Stimulated activated CD8-positive, alpha-beta memory T cell treated with anti-CD3 and anti-CD28 coated beads, Interleukin-4, amount 100 ng/mL, for 4 hours (primary cell): Measurements from ENCODE around the gene MAN1B1.
A peak's percentile ranks its signal among the peaks of the same experiment; 100 is the strongest.

ENCODE experiments used
- DNase-seq, 2 donors: peaks; one replicate each; pipeline ENCODE4 v3.0.0-alpha.2; 2020; ENCODE audit warnings: low read depth in 2 of 2, low spot score in 1 of 2

The MAN1B1 gene

DNA sequence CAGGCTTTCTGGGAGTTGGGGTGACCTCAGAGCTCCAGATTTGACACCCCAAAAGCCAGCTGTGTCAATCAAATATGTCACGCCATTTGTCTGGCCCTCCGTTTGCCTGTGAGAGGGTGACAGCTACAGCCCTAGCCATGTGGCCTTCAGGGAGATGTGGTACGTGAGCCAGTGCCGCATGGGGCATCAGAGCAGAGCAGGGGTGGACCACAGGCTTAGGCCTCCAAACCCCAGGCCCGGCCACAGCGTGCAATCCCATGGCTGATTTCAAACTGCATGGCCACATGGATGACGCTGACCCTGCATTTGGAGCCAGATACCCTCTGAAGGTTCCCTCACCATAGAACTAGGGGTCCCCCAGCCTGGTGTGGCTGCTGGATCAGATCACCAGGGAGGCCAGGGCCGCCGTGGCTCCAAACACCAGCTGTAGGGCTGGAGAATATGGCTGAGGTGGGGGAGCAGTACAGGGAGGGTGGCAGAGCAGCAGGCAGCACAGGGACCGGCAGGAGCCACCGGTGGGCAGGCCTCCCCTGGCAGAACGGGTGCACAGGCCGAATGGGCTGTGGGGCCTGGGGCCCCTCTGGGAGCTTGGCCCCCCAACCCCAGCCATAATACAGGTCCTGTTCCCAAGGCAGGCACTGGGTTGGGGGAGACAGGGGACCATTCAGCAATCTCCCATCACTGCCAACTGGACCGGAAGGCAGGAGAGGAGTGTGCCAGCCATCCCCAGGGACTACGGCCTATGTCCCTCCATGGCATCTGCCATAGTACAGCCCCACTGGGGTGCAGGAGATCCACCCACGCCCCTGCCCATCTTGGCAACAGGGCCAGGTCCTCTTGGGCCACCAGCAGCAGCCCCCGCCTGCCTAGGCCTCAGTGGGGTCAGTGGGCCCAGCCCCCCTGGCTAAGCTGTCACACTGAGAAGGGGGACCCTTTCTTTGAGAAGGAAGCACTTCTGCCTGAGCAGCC is 18.0 kb upstream of the MAN1B1 start:
- no peak for DNase-seq

DNA sequence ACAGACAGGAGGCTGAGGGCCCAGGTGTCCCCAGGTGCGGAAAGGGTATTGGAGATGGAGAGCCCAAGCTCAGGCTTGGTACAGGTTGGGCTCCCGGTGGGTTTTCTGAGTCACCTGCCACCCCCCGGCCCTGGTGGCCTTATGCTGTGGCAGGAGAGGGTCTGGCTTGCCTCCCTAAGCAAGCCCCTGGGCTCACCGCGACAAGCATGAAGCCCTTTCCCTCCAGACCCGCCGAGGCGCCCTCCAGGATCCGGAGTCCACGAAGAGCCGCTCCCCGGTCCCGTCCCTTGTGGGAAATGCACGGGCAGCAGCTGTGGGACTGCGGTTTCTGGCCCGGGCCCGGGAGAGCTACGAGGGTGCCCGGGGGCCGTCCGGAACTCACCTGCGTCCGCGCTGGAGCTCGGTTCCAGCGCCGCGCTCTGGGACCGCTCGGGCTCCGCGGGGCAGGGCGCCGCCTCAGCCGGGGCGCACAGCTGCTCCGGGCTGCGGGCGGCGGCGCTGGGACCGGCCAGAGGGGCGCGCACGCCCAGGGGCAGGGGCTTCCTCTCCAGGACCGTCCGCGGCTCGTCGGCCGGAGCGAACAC is 17.2 kb upstream of the MAN1B1 start:
- no peak for DNase-seq

DNA sequence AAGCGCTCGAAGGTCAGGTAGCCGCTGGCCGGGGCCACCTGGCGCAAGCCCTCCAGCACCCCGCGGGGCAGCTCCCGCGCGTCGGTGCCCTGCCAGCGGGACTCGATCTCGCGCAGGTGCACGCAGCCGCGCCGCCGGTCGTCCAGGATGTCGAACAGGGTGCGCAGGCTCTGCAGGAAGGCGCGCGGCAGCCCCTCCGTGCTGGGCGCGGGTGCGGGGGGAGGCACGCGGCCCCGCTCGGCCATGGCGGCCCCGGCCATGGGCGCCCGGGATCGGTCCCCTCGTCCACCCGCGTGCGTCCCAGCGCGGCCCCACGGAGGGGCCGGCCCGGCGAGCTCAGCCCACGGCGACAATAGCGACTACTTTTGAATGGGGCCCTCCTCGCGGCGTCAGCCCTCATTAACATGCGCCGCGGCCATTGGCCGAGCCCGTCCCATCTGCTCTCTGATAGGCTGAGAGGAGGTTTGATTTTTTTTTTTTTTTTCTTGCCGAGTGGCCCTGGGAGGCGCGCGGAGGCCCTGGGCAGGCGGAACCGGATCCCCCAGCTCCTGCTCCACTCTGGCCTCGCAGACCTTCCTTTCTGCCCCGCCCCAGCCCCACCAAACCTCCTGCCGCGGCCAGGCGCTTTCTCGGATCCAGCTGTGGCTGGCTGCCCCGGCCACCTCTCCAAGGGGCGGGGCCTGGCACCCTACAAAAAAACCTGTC is 16.4 kb upstream of the MAN1B1 start, which contains the start of gene SAPCD2:
TSS of gene SAPCD2 (minus strand) at position 357 of the 705 bp plus-strand sequence. CDS start at position 260, 97 bp downstream.
- DNase-seq: peak; percentile 43 to 69

DNA sequence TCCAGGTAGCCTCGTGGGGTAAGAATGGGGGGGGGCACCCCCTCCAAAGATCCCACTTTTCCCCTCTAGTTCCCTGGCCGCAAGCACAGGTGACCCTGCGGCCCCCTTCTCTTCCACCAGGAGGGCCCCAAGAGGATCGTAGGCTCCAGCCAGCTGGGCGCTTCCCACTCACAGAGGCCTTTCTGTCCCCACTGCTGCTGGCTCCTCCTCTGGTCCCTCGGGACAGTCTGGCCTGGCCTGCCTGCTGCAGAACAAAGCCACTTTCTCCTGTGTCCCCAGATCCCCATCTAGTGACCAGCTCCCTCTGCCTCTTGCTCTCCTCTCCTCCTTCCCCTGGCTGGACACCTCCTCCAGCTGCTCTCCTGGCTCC is 15.9 kb upstream of the MAN1B1 start:
- no peak for DNase-seq

DNA sequence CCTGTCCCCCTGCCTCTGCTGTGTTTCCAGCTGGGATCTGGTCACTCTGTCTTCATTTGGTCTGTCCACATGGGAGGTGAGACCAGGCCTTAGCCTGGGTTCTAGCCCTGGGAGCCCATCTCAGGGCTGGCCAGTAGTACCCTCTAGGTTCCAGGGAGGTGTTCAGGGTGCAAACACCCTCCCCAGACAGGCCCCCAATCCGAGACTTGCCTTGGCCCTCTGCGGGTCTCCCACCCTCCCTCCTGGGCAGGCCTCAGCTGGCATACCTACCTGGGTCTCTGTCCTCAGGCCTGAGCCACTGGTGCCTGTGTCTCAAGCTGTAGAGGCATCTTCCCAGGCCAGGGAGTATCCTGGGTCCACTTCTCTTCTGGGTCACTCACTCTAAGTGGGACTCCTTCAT is 15.5 kb upstream of the MAN1B1 start:
- DNase-seq: no peak

DNA sequence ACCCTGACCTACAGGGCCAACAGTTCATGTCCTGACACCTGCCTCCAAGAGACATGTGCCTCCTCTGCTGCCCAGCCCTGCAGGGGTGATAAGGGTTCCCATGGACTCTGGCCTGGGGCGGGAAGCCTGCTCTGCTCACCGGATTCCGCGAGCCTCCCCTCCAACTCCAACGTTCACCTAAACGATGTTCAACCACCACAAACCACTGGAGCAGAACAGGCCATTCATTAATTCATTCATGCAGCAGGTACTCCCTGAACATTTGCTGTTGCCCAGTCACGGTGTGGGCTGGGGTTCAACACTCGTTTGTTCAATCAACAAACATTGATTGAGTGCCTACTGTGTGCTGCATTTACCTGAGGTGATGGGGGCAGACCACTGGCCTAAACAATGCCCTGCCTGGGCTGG is 12.8 kb upstream of the MAN1B1 start:
- no peak for DNase-seq

DNA sequence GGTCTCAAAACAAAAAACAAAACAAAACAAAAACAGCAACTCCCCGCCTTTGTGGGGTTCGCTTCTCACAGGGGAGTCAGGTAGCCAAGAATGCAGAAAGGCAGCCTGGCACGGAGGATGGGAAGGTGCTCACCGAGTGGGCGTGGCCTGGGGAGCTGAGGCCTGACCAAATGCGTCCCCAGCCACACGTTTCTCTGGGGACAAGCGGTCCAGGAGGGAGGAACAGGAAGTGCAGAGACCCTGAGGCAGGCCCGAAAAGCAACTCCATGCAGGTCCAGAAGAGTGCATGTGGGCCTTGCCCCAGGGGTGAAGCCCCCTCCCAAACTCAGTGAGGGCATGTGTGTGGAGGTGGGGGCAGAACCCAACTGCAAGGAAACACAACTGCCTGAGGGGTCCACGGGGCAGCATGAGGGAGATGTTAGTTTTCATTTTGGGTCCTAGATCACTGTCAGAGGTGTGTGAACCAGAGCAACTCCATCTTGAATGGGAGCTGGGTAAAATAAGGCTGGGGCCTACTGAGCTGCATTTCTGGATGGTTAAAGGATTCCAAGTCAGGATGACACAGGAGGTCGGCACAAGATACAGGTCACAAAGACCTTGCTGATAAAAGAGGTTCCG is 12.0 kb upstream of the MAN1B1 start:
- DNase-seq: no peak

DNA sequence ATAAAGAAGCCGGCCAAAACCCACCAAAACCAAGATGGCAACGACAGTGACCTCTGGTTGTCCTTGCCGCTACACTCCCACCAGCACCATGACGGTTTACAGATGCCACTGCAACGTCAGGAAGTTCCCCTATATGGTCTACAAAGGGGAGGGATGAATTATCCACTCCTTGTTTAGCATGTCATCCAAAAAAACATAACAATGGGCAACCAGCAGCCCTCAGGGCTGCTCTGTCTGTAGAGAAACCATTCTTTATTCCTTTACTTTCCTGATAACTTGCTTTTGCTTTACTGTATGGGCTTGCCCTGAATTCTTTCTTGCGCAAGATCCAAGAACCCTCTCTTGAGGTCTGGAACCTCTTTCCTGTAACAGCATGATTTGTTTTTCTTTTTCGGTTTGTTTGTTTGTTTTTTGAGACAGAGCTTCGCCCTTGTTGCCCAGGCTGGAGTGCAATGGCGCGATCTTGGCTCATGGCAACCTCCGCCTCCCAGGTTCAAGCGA is 11.5 kb upstream of the MAN1B1 start:
- DNase-seq: no peak

DNA sequence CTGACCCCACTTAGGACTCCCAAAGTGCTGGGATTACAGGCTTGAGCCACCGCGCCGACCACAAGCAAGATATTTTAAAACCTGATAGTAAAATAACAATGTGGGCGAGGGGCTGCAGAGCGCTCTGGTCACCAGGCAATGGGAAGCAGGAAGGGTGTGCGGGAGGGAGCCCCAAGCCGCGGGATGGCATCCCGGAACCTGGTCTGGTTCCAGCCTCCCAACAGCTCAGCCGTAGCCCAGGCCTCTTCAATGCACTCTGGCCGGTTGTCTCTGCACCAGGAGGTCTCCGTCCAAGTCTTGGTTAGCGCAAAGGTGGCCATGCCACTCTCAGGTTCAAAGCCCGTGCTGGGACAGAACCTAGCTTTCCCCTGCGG is 10.2 kb upstream of the MAN1B1 start:
- no peak for DNase-seq

DNA sequence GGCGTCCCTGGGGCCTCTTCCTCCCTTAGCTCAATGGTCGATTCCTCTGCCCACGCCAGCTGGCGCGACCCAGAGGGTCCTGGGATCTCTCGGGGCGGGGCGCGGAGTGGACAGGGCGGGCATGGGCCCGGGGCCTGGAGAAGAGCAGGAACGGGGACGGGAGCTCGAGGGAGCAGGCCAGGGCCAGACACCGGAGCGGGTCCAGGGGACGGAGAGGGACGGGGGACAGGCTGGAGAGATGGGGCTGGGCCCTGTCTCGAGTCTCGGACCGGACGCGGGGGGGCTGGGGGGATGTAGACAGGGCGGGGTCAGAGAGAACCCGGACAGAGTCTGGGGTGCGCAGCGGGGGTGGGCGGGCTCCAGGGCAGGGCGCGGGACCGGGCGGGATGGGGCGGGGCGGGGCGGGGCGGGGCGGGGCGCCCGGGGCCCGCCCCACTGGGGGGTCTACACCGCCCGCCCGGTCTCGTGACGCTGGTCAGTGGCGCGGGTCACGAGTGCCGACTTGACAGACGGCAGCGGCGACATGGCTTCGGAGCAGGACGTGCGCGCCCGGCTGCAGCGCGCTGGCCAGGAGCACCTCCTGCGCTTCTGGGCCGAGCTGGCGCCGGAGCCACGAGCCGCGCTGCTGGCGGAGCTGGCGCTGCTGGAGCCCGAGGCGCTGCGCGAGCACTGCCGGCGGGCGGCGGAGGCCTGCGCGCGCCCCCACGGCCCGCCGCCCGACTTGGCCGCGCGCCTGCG is 9.6 kb upstream of the MAN1B1 start, which contains the start of gene UAP1L1:
TSS of gene UAP1L1 (plus strand) at position 508 of the 738 bp plus-strand sequence. CDS start at position 524, 16 bp downstream.
- DNase-seq: no peak

DNA sequence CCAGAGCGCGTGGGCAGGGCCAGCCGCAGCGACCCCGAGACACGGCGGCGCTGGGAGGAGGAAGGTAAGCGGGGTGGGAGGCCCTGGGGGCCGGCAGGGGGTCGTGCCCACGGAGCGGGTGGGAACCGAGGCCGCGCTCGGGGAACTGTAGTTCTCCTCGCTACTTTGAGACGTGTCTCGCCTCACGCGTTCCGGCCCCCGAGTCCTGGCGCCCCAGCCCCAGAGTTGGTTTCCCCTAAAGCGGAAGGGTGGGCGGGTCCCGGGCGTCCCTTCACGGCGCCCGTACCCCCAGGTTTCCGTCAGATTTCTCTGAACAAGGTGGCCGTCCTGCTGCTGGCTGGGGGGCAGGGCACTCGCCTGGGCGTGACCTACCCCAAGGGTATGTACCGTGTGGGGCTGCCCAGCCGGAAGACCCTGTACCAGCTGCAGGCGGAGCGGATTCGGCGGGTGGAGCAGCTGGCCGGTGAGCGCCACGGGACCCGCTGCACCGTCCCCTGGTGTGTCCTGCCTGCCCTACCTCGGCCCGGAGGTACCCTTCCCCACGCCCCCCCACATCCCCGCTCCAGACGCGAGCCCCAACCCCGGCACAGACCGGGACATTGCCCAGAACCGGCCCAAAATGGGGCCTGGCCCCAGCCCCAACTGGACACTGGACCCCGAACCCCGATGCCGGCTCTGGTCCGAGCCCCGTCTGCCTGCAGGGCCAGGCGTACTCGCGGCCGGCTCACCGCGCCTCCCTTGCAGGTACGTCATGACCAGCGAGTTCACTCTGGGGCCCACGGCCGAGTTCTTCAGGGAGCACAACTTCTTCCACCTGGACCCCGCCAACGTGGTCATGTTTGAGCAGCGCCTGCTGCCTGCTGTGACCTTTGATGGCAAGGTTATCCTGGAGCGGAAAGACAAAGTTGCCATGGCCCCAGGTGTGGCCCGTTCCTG is 8.8 kb upstream of the MAN1B1 start:
- no peak for DNase-seq

DNA sequence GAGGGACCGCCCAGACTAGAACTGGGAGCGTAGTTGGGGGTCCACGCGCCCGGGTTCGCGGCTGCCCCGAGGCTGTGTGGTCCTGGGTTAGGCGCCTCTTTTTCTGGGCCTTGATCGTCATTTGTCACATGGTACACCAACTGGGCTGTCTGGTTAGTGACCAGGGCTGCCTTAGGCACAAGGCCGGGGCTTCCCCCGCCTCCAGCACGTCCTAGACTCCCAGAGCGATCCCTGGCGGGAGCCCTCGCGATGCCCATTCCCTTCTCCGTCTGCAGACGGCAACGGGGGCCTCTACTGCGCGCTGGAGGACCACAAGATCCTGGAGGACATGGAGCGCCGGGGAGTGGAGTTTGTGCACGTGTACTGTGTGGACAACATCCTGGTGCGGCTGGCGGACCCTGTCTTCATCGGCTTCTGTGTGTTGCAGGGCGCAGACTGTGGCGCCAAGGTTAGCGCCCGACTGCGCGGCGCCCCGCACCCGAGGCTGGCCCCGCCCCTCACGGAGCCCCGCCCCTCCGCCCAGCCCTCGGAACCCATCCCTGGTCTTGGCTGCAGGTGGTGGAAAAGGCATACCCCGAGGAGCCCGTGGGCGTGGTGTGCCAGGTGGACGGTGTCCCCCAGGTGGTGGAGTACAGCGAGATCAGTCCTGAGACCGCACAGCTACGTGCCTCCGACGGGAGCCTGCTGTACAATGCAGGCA is 7.9 kb upstream of the MAN1B1 start:
- no peak for DNase-seq

DNA sequence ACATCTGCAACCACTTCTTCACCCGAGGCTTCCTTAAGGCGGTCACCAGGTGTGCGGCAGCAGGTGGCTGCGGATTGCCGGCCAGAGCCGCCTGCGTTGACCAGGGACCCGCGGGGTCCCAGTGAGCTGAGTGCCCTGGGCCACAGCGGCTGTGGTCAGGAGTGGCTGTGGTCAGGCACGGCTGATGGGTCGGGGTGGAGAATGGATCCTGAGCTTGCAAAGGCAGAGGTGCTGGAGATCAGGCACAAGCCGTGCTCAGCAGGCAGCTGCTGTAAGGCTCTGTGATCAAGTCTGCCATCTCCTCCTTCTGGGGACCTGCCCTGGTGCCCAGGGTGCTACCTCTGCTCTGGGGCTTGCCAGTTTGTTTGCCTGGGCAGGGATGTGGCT is 7.4 kb upstream of the MAN1B1 start:
- DNase-seq: no peak

DNA sequence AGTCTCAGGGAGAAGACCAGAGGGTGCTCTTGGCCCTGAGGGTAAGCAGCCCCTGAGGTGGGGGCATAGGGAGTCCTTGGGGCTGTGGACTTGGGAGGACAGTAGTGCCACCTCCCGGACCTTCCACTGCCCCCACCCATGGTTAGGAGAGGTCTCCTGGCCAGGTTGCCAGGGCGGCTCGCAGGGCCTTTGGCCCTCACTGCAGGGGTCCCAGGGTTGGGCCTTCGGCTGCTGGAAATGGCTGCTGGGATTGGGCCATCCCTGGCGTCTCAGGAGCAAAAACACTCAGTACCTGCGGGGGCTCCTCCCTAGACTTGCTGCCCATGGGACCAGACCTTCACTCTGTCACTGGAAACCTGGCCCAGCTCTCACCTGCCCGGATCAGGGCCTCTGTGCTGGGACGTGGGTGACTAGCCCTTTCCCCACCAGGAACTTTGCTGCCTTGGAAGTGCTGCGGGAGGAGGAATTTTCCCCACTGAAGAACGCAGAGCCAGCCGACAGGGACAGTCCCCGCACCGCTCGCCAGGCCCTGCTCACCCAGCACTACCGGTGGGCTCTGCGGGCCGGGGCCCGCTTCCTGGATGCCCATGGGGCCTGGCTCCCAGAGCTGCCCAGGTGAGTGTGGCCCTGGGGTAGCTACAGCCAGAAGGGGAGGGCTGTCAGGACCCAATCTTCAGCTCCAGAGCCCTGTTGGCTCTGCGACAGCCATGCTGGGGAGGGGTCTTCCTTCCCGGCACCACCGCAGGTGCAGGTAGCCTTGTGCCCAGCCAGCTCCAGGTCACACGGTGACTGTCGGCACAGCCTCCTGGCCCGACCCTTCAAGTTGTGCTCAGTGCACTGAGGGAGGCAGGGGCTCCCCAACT is 6.3 kb upstream of the MAN1B1 start:
- no peak for DNase-seq

DNA sequence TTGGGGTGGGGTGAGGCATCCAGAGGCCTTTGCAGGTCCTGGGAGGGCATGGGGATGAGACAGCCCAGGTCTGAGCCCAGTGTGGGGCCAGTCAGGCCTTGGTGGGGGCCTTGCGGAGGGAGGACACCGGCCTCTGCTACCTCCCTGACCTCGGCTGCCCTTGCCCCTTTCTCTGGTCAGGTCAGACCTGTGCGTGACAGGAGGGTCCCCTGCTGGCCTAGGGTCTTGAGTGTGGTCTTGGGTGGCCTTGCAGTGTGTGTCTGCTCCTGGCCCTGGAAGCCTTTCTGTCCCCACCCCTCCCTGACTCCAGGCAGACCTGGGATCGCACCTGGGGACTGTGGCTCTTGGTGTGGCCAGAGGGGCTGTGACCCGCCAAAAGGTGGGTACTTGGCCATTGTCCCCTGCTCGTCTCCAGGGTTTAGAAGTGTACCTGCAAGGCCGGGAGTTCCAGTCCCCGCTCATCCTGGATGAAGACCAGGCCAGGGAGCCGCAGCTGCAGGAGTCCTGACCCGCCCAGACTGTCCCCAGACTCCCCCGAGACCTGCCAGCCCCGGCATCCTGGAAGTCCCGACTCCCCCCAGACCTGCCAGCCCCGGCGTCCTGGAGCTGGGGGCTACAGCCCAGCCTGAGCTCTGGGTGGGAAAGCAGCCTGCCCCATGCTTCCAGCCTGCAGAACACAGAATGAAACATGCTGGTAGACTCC is 4.4 kb upstream of the MAN1B1 start:
- no peak for DNase-seq

DNA sequence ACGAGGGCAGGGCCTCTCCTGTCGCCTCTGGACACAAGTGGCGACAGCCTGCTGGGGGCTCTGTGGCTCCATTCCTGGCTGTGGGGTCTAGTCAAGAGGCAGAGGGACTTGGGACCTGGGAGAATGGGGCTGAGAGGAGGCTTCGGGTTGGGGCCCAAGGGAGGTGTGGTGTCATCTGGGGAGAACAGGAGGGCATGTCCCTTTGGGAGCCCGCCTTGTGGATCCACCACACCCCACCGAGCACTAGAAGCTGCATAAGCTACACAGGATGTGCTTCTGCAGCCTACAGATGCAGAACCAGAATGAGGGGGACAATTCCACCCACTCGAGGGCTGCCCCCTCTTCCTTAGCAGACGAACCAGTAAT is 3.9 kb upstream of the MAN1B1 start:
- no peak for DNase-seq

DNA sequence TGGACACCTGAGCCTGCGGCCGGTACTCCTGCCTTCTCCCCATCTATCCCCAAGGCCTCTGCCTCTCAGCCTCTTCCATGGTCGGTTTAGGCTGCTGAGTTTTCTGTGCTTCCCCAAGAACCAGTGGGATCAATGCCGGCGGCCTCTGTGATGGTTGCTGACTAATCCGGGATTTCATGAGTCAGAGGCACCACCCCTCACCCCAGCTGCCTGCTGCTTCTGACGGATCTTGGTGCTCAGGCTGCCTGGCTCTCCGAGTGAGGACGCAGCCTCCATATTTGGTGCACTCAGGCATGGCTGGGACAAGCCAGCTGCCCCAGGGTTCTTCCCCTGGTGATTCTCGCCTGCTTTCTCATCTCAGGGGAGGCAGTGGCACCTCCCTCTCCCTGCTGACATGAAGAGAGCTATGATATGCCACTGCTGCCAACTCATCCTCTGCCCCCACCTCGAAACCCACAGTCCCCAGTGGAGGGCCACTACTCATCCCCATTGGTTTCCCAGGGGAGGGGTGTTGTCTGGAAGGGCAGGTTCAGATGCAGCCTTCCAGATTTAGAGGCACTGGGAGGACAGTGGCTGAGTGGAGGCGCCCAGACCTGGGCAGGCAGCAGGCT is 3.3 kb upstream of the MAN1B1 start:
- no peak for DNase-seq
